Stimulated activated CD8-positive, alpha-beta memory T cell treated with anti-CD3 and anti-CD28 coated beads, Interleukin-7, amount 100 ng/mL, for 4 hours (primary cell): ENCODE data around the gene PIH1D1.

Experiments used
- DNase-seq, 2 donors: peaks; one replicate each; pipeline ENCODE4 v3.0.0-alpha.2; 2020; ENCODE audit warnings: low read depth in 2 of 2

The PIH1D1 gene

DNA sequence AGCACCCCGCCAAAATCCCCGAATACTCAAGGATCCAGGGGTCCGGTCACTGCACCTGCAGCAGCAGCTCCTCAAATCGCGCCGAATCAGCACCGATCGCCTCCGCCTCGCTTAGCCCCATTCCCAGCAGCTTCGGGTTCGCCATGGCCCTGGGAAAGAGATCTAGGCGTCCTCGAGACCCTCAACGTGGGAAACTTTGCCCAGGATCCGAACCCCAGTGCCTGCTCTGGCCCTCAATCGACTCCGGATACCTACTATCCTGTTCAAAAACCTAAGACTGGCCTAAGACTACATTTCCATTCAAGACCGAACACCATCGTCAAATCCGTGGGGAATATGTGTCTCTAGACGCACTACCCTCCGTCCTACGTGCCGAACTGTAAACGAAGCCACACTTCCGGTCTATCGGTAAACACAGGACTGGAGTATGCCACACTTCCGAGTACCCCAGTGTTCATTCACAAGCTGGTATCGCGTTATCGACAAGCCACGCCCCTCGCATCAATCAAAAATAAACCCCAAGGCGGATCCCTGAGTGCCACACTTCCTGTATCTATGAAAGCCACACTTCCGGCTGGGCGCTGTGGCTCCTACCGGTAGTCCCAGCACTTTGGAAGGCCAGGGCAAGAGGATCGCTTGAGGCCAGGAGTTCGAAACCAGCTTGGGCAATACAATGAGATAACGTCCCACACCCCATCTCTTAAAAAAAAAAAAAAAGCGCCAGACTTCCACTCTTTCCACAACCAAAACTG, at the start of gene PIH1D1:
PIH1D1 (minus strand) TSS at position 385 of the 752 bp plus-strand sequence; CDS start at position 145, 240 bp downstream.
- DNase-seq: peak; percentile 90 to 96

DNA sequence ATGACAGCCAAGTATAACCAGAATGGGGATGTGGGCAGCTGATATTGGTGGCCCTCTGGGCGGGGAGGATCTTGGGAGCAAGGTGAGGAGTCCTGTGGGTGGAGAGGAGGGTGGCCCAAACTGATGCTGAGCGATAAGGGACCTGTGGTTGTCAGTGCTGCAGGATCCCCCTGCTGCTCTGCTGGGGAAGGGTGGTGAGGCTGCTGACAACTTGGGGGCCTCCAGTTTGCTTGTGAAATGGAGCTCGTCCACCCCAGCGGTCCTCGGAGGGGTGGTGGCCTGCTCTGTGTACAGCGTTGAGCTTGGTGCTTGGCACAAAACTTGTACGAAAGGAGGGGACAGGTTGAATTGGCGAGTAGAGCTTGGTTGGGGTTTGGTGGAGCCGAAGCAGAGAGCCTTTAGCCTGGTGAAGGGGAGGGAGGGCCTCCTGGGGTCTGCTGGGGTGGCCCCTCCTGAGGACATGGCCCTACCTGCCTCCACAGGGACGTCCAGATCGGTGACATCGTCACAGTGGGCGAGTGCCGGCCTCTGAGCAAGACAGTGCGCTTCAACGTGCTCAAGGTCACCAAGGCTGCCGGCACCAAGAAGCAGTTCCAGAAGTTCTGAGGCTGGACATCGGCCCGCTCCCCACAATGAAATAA, 47.5 kb upstream of the PIH1D1 start:
- DNase-seq: no peak

DNA sequence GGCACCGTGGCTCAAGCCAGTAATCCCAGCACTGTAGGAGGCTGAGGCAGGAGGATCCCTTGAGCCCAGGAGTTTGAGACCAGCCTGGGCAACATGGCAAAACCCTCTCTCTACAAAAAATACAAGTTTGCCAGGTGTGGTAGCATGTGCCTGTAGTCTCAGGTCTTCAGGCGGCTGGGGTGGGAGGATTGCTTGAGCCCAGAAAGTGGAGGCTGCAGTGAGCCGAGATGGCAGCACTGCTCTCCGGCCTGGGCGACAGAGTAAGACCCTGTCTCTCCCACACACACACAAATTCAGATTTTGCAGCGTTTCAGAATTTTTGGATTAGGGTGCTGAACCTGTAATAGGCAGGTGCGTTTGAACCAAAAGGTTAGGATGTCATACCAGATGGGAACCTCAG, 46.9 kb upstream of the PIH1D1 start:
- no peak for DNase-seq

DNA sequence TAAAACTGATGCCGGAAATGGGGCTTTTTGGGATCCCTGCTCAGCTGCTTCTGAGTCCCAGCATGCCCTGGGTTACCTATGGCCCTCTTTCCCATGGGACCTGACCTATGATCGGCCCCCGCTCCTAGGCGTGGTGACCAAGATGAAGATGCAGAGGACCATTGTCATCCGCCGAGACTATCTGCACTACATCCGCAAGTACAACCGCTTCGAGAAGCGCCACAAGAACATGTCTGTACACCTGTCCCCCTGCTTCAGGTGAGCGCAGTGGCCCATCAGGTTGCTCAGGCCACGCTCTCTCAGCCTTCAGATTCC, 46.1 kb upstream of the PIH1D1 start:
- no peak for DNase-seq

DNA sequence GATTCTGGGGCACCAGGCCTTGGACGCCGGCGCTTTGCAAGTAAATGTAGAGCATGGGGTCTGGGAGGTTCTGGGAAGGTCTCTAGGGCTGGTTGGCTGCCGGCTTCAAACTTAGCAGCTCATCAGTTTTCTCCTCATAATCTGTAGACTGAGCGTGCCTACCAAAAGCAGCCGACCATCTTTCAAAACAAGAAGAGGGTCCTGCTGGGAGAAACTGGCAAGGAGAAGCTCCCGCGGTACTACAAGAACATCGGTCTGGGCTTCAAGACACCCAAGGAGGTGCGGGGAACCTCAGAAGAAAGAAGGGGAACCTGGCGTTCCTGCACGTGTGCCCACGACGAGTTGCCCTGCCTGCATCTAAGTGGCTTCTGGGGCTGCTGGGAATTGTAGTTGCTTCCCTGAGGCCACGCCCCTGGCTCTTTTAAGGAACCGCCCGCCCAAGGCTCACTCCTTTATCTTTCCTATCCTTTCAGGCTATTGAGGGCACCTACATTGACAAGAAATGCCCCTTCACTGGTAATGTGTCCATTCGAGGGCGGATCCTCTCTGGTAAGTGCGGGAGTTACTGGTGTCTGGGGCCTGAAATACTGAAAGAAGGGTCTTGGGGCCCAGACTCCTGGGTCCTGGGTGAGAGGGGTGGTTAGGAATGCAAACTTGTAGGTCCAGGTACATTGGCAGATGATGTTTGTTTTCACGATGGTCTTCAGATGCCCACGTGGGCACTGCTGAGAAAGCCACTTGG, 45.6 kb upstream of the PIH1D1 start:
- peak; percentile 58 to 59 for DNase-seq

DNA sequence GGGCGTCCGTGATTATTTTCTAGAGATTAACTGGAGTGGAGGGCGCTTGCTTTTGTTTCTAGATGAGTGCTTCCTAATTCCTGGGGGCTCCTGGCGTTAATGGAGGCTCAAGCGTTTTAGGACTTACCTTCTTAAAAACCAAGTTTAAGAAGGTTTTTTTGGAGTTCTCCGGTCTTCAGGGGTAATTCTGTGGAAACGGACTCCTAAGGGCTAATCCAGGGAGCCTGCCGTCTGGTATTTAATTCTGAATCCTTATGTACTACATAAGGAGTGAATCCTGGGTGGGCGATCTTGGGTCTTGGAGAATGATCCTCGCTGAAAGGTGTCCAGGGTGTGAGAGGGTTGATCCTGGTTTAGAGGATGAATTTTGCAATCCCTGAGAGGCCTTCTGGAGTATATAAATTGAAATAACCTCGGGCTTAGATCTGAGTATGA, 45.0 kb upstream of the PIH1D1 start:
- no peak for DNase-seq

DNA sequence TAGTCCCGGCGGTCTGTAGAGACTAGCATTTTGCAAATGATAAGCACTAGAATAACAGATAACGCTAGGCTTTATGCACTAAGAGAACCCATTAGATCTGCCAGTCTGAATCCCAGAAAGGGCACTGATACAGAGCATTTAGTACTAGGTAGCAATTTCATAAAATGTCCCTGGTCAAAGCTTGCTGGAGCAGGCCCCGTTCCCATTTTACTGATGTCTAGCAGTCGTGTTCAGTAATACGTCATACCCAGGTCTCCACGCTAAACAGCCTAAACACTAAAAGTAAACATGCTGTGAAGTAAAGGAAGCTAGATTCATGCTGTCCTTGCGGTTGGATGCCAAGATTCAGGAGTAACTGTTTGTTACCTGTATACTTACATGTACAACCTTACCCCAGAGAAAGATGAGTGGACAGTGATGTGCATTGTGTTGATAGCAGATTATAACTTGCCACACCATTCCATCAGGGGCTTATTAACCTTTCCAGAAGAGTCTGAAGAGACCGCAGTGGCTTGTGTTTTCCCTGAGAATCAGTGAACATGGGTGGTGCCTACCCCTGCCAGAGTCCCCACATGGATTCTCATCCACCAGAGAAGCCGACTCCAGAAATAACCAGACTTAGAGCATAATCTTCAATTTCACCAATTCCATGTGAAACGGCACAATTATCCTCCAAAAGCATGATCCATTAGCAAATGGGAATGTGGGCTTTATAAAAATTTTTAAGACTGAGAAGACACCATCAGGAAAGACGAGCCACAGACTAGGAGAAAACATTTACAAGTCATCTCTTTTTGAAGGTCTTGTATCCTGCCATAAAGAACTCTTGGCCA, 41.2 kb upstream of the PIH1D1 start:
- DNase-seq: no peak

DNA sequence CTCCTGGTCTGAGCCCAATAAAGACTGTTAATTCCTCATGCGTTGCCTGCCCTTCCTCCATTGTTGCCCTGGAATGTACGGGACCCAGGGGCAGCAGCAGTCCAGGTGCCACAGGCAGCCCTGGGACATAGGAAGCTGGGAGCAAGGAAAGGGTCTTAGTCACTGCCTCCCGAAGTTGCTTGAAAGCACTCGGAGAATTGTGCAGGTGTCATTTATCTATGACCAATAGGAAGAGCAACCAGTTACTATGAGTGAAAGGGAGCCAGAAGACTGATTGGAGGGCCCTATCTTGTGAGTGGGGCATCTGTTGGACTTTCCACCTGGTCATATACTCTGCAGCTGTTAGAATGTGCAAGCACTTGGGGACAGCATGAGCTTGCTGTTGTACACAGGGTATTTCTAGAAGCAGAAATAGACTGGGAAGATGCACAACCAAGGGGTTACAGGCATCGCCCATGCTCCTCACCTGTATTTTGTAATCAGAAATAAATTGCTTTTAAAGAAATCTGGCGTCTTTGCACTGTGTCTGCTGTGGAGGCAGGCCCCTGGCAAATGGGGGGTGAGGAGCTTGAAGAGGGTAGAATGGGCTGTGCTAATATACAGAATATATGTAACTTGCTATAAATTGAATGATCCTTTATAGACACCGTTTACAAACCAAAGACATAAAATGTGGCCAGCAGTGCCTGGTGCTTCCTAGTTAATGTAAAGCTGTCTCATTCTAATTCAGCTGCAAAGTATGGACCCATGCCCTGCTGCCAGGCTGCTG, 40.4 kb upstream of the PIH1D1 start:
- no peak for DNase-seq

DNA sequence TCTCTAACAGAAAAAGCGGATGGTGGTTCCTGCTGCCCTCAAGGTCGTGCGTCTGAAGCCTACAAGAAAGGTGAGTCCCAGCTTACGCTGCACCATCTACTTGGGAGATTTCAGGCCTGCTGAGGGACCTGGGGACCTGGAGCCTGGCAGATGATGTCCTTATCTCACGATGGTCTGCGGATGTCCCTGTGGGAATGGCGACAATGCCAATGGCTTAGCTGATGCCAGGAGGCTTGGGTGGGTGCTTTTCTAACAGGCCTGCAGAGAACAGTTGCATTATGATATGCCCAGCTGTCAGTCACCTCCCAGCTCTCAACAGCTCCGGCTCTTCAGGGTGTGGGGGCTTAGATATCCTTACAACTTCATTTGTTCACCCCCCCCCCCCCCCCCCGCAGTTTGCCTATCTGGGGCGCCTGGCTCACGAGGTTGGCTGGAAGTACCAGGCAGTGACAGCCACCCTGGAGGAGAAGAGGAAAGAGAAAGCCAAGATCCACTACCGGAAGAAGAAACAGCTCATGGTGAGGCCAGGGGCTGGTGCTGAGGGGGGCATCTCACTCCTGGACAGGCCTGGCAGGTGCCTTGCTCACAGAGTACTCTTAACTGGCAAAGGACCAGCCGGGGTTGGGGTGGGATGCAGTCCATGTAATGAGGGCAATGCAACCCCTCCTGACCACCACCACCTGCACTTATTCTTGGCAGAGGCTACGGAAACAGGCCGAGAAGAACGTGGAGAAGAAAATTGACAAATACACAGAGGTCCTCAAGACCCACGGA, 39.6 kb upstream of the PIH1D1 start:
- DNase-seq: no peak

DNA sequence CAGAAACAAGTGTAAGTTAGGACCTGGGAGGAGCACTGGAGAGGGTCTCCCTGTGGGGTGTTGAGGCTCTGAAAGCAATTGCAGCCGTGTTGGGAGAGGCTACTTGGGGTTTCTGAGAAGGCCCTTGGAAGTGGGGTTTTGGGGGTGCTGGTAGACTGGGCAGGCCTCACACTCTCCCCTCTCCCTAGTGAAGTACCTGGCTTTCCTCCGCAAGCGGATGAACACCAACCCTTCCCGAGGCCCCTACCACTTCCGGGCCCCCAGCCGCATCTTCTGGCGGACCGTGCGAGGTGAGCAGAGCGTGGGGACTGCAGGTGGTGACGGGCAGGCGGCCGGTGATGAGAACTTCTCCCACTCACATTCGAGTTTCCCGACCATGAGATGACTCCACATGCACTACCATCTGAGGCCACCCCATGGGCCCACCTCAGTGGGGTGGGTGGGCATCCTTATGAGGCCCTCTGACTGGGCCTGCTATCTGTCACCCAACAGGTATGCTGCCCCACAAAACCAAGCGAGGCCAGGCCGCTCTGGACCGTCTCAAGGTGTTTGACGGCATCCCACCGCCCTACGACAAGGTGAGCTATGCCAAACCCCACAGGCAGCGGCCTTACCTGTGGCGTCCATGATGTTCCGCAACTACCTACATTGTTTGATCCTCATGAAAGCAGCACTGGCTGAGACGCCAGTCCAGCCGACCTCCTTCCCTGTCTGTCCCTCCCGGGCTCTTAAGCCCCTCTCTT, 38.8 kb upstream of the PIH1D1 start:
- DNase-seq: no peak

DNA sequence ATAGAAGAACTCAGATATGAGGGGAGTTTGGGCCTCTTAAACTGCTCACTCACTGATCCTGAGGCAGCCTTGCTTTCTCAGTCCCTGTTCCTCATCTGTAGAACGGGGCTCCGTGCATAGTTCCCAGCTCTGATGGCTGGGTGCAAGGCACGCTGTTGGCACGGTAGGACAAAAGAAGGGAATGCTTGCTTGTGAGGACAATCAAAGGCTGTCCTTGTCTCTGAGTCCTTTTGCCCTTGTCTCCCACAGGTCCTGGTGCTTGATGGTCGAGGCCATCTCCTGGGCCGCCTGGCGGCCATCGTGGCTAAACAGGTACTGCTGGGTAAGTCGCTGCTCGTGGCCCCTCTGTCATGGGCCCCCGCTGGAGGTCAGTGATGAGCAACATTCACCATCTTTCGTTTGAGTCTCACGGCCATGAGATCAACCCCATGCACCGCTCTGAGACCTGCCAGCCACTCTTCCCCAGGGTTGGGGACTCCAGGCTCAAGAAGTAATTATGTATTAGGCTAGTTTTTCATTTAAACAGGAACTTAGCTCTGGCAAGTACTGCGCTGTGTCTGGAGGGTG, 38.1 kb upstream of the PIH1D1 start:
- DNase-seq: no peak

DNA sequence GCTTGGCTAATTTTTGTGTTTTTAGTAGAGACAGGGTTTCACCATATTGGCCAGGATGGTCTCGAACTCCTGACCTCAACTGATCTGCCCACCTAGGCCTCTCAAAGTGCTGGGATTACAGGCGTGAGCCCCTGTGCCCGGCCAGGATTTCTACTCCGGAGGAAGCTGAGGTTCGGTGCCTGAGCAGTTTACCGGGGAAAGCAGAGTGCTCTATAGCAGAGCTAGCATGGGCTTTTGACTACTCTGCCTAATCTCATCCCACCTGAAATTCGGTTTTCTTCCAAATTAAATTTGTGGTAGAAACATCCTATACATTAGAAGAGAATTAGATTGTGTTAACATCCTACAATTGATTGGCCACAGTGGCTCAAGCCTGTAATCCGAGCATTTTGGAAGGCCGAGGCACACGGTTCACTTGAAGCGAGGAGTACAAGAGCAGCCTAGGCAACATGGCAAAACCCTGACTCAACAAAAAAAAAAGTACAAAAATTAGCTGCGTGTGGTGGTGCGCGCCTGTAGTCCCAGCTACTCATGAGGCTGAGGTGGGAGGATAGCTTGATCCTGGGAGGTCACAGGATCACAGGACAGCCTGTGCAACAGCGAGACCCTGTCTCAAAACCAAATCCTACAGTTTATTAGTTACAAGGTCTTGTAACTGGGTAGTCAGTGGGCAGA, 37.4 kb upstream of the PIH1D1 start:
- no peak for DNase-seq

DNA sequence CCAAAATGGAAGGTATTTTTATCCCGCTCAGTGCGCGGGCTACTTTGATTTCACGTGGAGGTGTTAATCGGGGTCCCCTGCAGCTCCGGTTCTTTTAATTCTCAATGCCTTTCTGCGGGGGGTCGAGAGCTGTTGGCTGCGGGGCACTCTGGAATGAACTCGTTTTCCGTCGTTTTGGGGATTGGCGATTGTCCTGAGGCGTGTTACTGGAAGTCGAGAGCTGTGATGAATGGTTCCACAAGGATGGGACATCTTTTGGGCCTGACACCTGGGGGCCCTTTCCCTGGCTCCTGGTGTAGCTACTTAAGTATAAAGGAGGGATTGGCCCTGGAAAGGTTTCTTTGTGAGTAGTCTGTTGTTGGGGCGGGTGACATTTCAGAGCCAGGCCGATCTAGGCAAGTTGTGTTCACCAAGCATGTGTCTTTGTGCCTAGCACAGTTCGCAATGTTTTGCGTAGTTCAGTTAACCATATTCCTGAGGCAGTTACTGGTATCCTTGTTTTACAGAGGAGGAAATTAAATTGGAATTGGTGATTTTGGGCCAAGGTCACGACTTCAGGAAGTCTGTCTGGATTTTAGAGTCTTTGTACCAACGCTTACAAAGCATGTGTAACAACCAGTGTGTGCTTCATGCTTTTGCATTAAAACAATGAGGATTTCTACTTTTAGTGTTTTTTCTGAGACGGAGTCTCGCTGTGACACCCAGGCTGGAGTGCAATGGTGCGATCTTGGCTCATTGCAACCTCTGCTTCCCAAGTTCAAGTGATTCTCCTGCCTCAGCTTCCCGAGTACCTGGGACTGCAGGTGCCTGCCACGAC, 36.6 kb upstream of the PIH1D1 start:
- no peak for DNase-seq

DNA sequence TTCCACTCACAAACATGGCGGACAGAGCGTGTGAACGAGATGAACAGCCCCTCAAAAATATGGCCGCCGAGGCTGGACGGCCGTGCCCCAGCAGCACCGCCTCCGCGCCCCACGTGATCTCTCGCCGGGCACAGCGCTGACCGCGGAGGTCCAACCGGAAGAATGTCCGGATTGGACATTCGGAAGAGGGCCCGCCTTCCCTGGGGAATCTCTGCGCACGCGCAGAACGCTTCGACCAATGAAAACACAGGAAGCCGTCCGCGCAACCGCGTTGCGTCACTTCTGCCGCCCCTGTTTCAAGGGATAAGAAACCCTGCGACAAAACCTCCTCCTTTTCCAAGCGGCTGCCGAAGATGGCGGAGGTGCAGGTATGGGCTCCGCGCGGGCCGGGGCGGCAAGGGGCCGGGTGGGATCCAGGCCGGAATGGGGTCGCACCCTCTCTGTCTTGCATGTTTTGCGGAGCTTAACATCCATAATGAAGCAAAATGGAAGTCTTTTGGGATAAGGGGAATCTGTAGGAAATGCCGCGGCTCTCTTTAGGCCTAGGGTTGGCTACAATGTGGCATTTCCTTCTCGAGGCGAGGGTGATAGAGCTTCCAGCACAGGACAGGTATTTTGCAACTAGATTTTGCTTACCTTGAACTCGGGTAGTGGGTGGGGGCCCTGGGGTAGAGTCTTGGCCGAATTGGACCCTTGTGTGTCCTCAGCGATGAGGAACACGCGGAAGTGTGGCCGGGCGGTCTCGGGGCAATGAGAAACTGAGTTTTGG, 35.8 kb upstream of the PIH1D1 start, which contains the start of gene RPL13A:
RPL13A (plus strand) TSS at position 332 of the 769 bp plus-strand sequence; CDS start at position 354, 22 bp downstream.
- peak; percentile 99 to 100 for DNase-seq

DNA sequence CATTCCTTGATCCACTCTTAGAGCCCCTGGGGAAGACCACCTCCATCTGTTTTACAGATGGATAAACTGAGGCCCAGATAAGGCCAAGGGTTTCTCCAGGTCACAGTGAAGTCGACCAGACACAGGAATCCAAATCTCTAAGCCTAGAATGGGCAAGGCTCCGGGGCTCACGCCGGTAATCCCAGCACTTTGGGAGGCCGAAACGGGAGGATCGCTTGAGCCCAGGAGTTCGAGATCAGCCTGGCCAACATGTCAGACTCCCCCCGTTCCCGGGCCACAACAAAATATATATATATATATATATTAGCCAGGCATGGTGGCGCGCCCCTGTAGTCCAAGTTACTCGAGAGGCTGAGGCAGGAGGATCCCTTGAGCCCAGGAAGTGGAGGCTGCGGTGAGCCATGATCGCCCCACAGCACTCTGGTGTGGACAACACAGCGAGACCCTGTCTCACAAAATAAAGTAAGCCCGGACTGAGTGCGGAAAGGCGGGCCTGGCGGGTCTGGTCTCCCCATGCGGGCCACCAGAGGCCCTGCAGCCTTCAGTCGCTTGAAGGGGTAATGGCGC, 35.2 kb upstream of the PIH1D1 start:
- DNase-seq: no peak

DNA sequence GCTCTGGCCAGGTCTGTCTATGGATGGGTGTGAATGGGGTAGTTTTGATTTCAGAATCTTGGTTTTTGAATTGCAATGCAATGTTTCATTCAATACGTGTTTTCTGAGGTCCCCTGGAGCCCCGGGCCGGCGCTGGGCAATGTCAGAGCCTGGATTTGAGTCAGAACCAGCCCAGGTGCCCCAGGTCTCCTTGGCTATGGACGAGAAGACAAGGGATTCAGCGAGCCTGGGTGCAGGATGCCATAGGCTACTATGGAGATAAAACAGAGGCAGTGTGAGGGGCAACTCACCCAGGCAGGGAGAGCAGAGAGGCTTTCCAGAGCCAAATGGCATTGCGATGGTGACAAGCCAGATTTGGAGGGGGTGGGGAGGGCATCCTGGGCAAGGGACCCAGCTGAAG, 34.6 kb upstream of the PIH1D1 start:
- DNase-seq: no peak
